ENCODE measurements around the gene NTF3.

Gene NTF3

GRCh38 chr12:5513406-5513805 lies 81.5 kb downstream of the NTF3 start:
- TF ChIP-seq SIN3A (IDR thresholded peaks at IDR 0.05; ENCODE audit: borderline replicate concordance, insufficient read depth, low read length) (no peak), TAF1 (IDR thresholded peaks at IDR 0.05; ENCODE audit: borderline replicate concordance, insufficient read depth, low read length) (no peak), REST (IDR thresholded peaks at IDR 0.05; ENCODE audit: insufficient read depth in 1 of 2, low read depth in 2 of 2, low read length in 2 of 2) (no peak), POLR2AphosphoS5 (IDR thresholded peaks at IDR 0.05; ENCODE audit: low read depth, low read length) (no peak), FOXP2 (optimal IDR thresholded peaks at IDR 0.05; ENCODE audit: borderline replicate concordance, extremely low read depth, extremely low read length, insufficient read depth) (no peak)

- TF ChIP-seq SIN3A (IDR thresholded peaks at IDR 0.05; ENCODE audit: borderline replicate concordance, insufficient read depth, low read length), result no peak
These were observed 82.1 kb downstream of the NTF3 start for GRCh38 chr12:5514016-5514415.

GRCh38 chr12:5514545-5514944 lies 82.6 kb downstream of the NTF3 start:
- TF ChIP-seq REST (IDR thresholded peaks at IDR 0.05; ENCODE audit: insufficient read depth in 1 of 2, low read depth in 2 of 2, low read length in 2 of 2), result no peak
- TF ChIP-seq TAF1 (IDR thresholded peaks at IDR 0.05; ENCODE audit: borderline replicate concordance, insufficient read depth, low read length), result no peak
- no peak for TF ChIP-seq POLR2AphosphoS5 (IDR thresholded peaks at IDR 0.05; ENCODE audit: low read depth, low read length)
- TF ChIP-seq FOXP2 (optimal IDR thresholded peaks at IDR 0.05; ENCODE audit: borderline replicate concordance, extremely low read depth, extremely low read length, insufficient read depth), result no peak
- TF ChIP-seq SIN3A (IDR thresholded peaks at IDR 0.05; ENCODE audit: borderline replicate concordance, insufficient read depth, low read length), result no peak

GRCh38 chr12:5515458-5515857 lies 83.5 kb downstream of the NTF3 start:
- TF ChIP-seq FOXP2 (optimal IDR thresholded peaks at IDR 0.05; ENCODE audit: borderline replicate concordance, extremely low read depth, extremely low read length, insufficient read depth), result no peak
- TF ChIP-seq TAF1 (IDR thresholded peaks at IDR 0.05; ENCODE audit: borderline replicate concordance, insufficient read depth, low read length), result no peak
- TF ChIP-seq SIN3A (IDR thresholded peaks at IDR 0.05; ENCODE audit: borderline replicate concordance, insufficient read depth, low read length), result no peak
- TF ChIP-seq REST (IDR thresholded peaks at IDR 0.05; ENCODE audit: insufficient read depth in 1 of 2, low read depth in 2 of 2, low read length in 2 of 2), result no peak
- TF ChIP-seq POLR2AphosphoS5 (IDR thresholded peaks at IDR 0.05; ENCODE audit: low read depth, low read length), result no peak

GRCh38 chr12:5516371-5517241 lies 84.7 kb downstream of the NTF3 start:
- TF ChIP-seq TAF1 (IDR thresholded peaks at IDR 0.05; ENCODE audit: borderline replicate concordance, insufficient read depth, low read length) (no peak), REST (IDR thresholded peaks at IDR 0.05; ENCODE audit: insufficient read depth in 1 of 2, low read depth in 2 of 2, low read length in 2 of 2) (no peak), SIN3A (IDR thresholded peaks at IDR 0.05; ENCODE audit: borderline replicate concordance, insufficient read depth, low read length) (no peak), FOXP2 (optimal IDR thresholded peaks at IDR 0.05; ENCODE audit: borderline replicate concordance, extremely low read depth, extremely low read length, insufficient read depth) (no peak), POLR2AphosphoS5 (IDR thresholded peaks at IDR 0.05; ENCODE audit: low read depth, low read length) (no peak)

All from PFSK-1 (cell line).